Fibroblast of villous mesenchyme (primary cell): ENCODE results near the gene FBH1. TPM values are rescaled to one million over a fixed set of nuclear protein-coding genes. Genes with fewer than 3 reads are reported as not detected.

Experiments
- DNase-seq: peaks from one replicate; pipeline ENCODE4 v3.0.0-alpha.2; 2010; ENCODE audit warnings: low read depth
- H3K4me3 ChIP-seq: 2 replicates; pipeline ENCODE4 v1.5.1; 2011; ENCODE audit warnings: low read depth, mild to moderate bottlenecking, low read length
- total RNA-seq: library from RNA; depleted of rRNA; stranded (reverse); fragments of >200 nt; gene quantifications from 2 replicates; pipeline ENCODE4 v1.2.3, GENCODE V29; 2012
- TF ChIP-seq, protein P1 (sequence below): IDR thresholded peaks from 2 replicates; pipeline ENCODE4 v1.5.1; 2012; ENCODE audit warnings: low read depth, mild to moderate bottlenecking, low read length; ENCODE audit not compliant: insufficient read depth

Gene FBH1
- total RNA-seq, 1 donor: 91.5 TPM

- DNase-seq: no peak
- no peak overlapping the region for H3K4me3 ChIP-seq
- TF ChIP-seq, protein P1, sequence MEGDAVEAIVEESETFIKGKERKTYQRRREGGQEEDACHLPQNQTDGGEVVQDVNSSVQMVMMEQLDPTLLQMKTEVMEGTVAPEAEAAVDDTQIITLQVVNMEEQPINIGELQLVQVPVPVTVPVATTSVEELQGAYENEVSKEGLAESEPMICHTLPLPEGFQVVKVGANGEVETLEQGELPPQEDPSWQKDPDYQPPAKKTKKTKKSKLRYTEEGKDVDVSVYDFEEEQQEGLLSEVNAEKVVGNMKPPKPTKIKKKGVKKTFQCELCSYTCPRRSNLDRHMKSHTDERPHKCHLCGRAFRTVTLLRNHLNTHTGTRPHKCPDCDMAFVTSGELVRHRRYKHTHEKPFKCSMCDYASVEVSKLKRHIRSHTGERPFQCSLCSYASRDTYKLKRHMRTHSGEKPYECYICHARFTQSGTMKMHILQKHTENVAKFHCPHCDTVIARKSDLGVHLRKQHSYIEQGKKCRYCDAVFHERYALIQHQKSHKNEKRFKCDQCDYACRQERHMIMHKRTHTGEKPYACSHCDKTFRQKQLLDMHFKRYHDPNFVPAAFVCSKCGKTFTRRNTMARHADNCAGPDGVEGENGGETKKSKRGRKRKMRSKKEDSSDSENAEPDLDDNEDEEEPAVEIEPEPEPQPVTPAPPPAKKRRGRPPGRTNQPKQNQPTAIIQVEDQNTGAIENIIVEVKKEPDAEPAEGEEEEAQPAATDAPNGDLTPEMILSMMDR: no peak
Measured at GRCh38 chr10:5941579-5941978, 51.5 kb downstream of the FBH1 start.

- TF ChIP-seq, protein P1: no peak
- DNase-seq: no peak
- no peak overlapping the region for H3K4me3 ChIP-seq
Measured at GRCh38 chr10:5942001-5942400, 52.0 kb downstream of the FBH1 start.

DNA sequence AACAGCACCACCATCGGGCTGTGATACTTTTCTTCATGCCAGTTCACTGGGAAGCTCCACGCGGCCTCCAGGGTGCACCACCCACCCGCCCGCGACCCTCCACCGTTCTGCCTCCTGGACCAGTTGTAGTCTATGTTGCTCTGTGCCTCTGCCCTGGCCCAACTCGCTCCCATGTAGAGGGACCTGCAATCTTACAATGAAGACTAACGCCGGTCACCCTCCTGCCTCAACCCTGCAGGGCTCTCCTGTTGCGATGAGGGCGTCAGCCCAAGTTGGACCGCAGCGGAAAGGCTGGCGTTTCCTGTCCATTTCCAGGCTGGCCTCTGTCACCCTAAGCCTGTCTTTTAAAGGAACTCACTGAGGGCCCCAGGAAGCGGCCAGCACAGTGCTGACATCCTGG, 52.4 kb downstream of the FBH1 start:
- peak; percentile 16 for DNase-seq
- H3K4me3 ChIP-seq: no peak overlapping the region
- TF ChIP-seq, protein P1: no peak

- TF ChIP-seq, protein P1: no peak
- DNase-seq: peak; percentile 79
- peak overlapping the region; percentile 21 for H3K4me3 ChIP-seq
Measured at GRCh38 chr10:5943536-5943935, 53.5 kb downstream of the FBH1 start.

DNA sequence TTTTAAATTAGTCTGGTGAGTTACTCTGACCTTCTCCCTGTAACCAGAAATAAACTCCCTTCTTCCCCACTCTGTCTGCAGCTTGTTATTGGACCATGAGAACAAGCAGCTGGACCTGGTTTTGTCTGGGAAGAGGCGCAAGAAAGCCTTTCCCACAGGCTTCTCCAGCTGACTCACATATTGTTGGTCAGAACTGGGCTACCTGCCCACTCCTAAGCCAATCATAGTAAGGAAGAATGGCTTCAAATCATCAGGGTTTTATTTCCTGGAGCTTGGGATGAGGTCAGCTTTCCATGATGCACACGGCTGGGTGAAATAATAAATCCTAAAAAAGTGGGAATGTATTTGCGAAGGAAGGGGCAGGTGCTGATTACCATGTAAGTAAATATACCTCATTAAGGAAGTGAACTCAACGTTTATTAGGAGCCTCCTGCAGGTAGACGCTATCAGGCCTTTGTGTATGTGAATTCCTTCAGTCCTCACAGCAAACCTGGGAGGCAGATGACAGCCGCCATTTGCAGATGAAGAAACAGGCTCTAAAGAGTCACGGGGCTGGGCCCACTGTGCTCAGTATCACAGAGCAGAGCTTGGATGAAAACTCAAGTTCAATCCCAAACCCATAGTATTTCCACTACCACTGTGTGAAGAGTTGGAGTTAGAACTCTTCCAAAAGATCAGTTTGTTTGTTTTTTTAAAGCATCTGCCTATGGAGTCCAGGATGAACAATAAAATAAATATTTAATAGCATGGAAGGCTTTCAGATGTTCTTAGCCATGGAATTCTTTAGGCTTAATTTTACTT, 54.5 kb downstream of the FBH1 start:
- DNase-seq: peak; percentile 100
- TF ChIP-seq, protein P1: no peak
- H3K4me3 ChIP-seq: peak overlapping the region; percentile 45

GRCh38 chr10:5945190-5945509, 55.1 kb downstream of the FBH1 start:
- no peak for DNase-seq
- TF ChIP-seq, protein P1: no peak
- peak overlapping the region; percentile 45 for H3K4me3 ChIP-seq
